AG04450 (cell line): ENCODE measurements around the gene HSD17B13. TPM values are rescaled to one million over a fixed set of nuclear protein-coding genes. Genes with fewer than 3 reads are reported as not detected.
"Not testable (repeated sequence)": the region's sequence is repeated elsewhere in the genome, so short reads cannot be mapped to it uniquely, and the experiment has no call there.

ENCODE experiments used
- CTCF ChIA-PET: fragments of 300-600, 350-600 bp; formaldehyde crosslinking; extraction: SDS; loops from one replicate; lab custom pipeline; 2022; ENCODE audit warnings: antibody characterized with exemption, inconsistent platforms; lab: Charles Lee
- POLR2A ChIA-PET: fragments of 350-600 bp; formaldehyde crosslinking; extraction: SDS; loops from one replicate; lab custom pipeline; 2021; ENCODE audit warnings: antibody characterized with exemption, inconsistent platforms; lab: Yijun Ruan, JAX
- DNase-seq: peaks from one replicate; pipeline ENCODE4 v3.0.0-alpha.2; 2011; ENCODE audit warnings: low read depth, low spot score
- H3K27ac ChIP-seq: one replicate; pipeline ENCODE4 v1.5.1; 2012; ENCODE audit warnings: low read depth, low read length, control low read depth
- H3K27me3 ChIP-seq: one replicate; pipeline ENCODE4 v1.6.0; 2012; ENCODE audit warnings: low read length; ENCODE audit not compliant: control insufficient read depth, insufficient read depth
- H3K4me3 ChIP-seq: 2 replicates; pipeline ENCODE4 v1.5.1; 2011; ENCODE audit warnings: mild to moderate bottlenecking, low read depth, low read length, control low read depth
- H3K9me3 ChIP-seq: 2 replicates; pipeline ENCODE4 v1.5.1; 2012; ENCODE audit warnings: low read length; ENCODE audit not compliant: control insufficient read depth, insufficient read depth
- polyA plus RNA-seq: library from polyadenylated mRNA; depleted of rRNA; stranded (reverse); fragments of >200 nt; gene quantifications from 2 replicates; pipeline ENCODE4 v1.2.3, GENCODE V29; 2011
- TF ChIP-seq, protein P1 (sequence below): IDR thresholded peaks from 2 replicates; pipeline ENCODE4 v1.5.1; 2011; ENCODE audit warnings: low read depth, low read length, control low read depth, inconsistent platforms

The HSD17B13 gene
- polyA plus RNA-seq, 1 experiment = 0.09 TPM

DNA sequence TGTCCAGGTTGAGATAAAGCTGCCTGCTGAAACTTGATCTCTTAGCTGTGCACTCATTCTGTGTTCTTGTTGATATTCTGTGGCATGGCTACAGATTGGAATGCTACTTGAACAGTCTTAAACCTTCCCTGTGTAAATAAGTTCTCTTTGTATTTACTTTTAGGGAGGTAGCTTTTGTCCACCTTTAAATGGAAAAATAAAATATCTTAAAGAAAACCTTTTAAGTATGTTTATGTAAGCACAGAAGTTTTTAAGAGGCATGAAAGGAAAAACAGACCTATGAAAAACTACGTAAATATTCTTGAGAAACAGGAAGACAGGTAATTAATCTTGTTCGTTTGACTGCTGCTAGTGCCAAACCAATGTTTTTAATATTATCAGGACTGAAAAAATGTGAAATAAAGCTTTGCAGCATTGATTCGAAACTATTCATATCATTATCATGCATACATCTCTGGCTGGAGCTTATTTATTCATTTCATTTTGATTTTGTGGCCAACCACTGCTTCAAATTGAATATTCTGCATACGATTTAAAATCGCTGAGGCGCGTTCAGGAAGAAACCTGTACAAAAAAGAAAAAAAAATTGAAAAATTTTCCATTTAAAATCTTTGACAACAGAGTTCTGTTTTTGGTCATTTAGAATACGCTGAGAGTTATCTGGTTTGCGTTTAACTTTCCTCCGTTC lies 17.8 kb downstream of the HSD17B13 start:
- no peaks in the 10 kb centered on the region for H3K9me3 ChIP-seq
- TF ChIP-seq, protein P1, sequence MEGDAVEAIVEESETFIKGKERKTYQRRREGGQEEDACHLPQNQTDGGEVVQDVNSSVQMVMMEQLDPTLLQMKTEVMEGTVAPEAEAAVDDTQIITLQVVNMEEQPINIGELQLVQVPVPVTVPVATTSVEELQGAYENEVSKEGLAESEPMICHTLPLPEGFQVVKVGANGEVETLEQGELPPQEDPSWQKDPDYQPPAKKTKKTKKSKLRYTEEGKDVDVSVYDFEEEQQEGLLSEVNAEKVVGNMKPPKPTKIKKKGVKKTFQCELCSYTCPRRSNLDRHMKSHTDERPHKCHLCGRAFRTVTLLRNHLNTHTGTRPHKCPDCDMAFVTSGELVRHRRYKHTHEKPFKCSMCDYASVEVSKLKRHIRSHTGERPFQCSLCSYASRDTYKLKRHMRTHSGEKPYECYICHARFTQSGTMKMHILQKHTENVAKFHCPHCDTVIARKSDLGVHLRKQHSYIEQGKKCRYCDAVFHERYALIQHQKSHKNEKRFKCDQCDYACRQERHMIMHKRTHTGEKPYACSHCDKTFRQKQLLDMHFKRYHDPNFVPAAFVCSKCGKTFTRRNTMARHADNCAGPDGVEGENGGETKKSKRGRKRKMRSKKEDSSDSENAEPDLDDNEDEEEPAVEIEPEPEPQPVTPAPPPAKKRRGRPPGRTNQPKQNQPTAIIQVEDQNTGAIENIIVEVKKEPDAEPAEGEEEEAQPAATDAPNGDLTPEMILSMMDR = no peak
- DNase-seq = peak; percentile 4
- H3K4me3 ChIP-seq = no peak overlapping the region
- H3K27ac ChIP-seq = no peak overlapping the region
- POLR2A ChIA-PET = interaction anchor here (0.6 kb wide), 1 partner anchor 182 kb away, joined by 5 read pairs; no protein-coding TSS in a partner anchor
- CTCF ChIA-PET = no interaction called here
- peaks cover 2% of the 10 kb centered on the region for H3K27me3 ChIP-seq

DNA sequence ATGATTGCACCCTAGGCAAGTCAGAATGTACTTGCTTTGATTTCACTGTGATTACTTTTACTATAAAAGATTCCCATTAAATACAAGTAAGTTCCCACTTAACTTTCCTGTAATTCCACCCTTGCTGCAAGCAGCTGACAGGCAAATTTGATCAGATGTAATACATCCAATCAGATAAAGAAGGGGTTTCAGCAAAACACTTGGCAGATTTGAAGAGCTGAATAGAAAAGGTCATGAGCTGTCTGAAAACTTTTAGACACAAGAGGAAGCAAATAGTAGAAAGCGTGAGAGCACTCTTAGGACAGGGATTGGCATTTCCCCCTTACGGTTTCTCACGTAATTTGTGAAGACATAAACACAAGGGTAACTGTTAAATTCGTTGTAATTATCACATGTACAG lies 22.8 kb downstream of the HSD17B13 start:
- TF ChIP-seq, protein P1 = no peak
- no peaks in the 10 kb centered on the region for H3K9me3 ChIP-seq
- H3K4me3 ChIP-seq = no peak overlapping the region
- no peak overlapping the region for H3K27ac ChIP-seq
- H3K27me3 ChIP-seq = peaks cover 2% of the 10 kb centered on the region
- ChIA-PET POLR2A (no interaction called here), CTCF (no interaction called here)
- DNase-seq = no peak

DNA sequence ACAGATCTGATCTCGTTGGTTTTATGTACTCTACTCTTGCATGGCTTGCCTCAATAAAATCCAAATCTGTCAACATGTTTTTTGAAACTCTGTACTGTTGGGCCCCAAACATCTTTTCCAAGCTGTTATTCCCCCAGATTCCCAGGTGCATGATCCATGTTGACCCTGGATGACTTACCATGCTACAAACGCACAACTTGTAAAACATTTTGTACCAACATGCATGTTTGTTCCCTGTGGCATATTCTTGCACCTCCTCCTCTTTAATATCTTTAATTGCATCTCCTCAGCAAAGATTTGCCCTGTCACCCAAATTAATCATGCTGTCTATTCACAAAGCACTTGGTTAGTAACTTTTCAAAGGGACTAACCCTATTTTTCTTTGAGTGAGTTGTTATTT lies 24.3 kb downstream of the HSD17B13 start:
- DNase-seq = no peak
- TF ChIP-seq, protein P1 = no peak
- POLR2A ChIA-PET = no interaction called here
- Histone ChIP-seq H3K27ac (no peak overlapping the region), H3K9me3 (no peaks in the 10 kb centered on the region), H3K4me3 (no peak overlapping the region), H3K27me3 (peaks cover 2% of the 10 kb centered on the region)
- CTCF ChIA-PET = no interaction called here

DNA sequence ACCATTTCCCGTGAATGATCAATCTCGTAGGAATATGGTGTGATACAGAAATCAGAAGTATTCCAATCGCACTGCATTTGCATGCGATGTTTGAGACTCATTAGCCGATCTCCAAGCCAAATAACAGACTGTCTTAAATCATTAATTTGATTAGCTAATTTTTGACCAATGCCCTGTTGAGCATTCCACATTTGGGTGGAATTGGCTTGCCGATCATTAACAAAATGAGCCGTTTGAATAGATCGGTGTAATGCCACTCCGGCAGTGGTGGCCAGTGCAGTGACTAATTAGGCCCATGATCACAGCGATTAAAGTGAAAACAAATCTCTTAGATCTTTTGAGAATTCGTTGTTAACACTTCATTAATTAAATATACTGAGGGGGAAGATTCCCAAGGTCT lies 27.8 kb downstream of the HSD17B13 start:
- DNase-seq, H3K9me3 ChIP-seq, CTCF ChIA-PET, H3K27ac ChIP-seq, H3K4me3 ChIP-seq, POLR2A ChIA-PET, H3K27me3 ChIP-seq: not testable (repeated sequence)

DNA sequence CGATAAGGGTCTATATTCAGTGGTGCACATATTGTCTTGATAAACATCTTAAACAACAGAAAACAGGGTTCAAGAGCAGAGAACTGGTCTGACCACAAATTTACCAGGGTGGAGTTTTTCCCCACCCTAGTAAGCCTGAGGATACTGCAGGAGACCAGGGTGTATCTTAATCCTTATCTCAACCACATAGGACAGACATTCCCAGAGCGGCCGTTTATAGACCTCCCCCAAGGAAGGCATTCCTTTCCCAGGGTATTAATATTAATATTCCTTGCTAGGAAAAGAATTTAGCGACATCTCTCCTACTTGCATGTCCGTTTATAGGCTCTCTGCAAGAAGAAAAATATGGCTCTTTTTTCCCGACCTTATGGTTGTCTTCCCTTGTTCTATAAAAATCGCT lies 28.8 kb downstream of the HSD17B13 start:
- POLR2A ChIA-PET, H3K27ac ChIP-seq, H3K9me3 ChIP-seq, H3K4me3 ChIP-seq, DNase-seq, H3K27me3 ChIP-seq, CTCF ChIA-PET: not testable (repeated sequence)

DNA sequence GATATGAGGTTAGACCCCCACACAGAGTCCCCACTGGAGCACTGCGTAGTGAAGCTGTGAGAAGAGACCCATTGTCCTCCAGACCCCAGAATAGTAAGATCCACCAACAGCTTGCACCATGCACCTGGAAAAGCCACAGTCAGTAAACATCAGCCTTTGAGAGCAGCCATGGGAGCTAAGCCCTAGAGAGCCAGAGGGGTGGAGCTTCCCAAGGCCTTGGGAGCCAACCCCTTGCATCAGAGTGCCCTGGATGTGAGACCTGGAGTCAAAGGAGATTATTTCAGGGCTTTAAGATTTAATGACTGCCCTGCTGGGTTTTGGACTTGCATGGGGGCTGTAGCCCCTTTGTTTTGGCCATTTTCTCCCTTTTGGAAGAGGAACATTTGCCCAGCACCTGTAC lies 35.7 kb downstream of the HSD17B13 start:
- no peak for DNase-seq
- no peaks in the 10 kb centered on the region for H3K27me3 ChIP-seq
- H3K4me3 ChIP-seq = no peak overlapping the region
- peaks cover 3% of the 10 kb centered on the region; the same call in 1 of the 2 replicates for H3K9me3 ChIP-seq
- POLR2A ChIA-PET = no interaction called here
- no peak overlapping the region for H3K27ac ChIP-seq
- TF ChIP-seq, protein P1 = no peak
- CTCF ChIA-PET = no interaction called here

DNA sequence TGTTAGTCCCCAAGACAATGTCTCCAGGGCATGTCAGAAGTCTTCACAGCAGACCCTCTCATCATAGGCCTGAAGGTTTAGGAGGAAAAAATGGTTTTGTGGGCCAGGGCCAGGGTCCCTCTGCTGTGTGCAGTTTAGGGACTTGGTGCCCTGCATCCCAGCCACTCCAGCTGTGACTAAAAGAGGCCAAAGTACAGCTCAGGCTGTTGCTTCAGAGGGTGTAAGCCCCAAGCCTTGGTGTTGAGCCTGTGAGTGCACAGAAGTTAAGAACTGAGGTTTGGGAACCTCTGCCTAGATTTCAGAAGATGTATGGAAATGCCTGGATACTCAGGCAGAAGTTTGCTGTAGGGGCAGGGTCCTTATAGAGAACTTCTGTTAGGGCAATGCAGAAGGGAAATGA lies 38.4 kb downstream of the HSD17B13 start:
- DNase-seq, H3K4me3 ChIP-seq, POLR2A ChIA-PET, H3K27ac ChIP-seq, H3K27me3 ChIP-seq, H3K9me3 ChIP-seq: not testable (repeated sequence)
- CTCF ChIA-PET = interaction anchor here (0.6 to 0.7 kb wide), 3 partner anchors 62 to 961 kb away, joined by 3 to 4 read pairs (median 3); no protein-coding TSS in a partner anchor
